ENCODE data around the gene KAZN. TPM values are rescaled to one million over a fixed set of nuclear protein-coding genes. Genes with fewer than 3 reads are reported as not detected.

KAZN gene
- total RNA-seq, 1 experiment from 2014 or later = 2.7 TPM

- DNase-seq (ENCODE audit: low read depth) = no peak
Observed at GRCh38 chr1:14642712-14643111, 44.2 kb downstream of the KAZN start.

- no peak for DNase-seq (ENCODE audit: low read depth)
Observed at GRCh38 chr1:14646973-14647372, 48.5 kb downstream of the KAZN start.

- DNase-seq (ENCODE audit: low read depth) = no peak
Observed at GRCh38 chr1:14647777-14648176, 49.3 kb downstream of the KAZN start.

GRCh38 chr1:14648391-14648790 is 49.9 kb downstream of the KAZN start:
- no peak for DNase-seq (ENCODE audit: low read depth)

GRCh38 chr1:14648896-14649855 is 50.7 kb downstream of the KAZN start:
- no peak for DNase-seq (ENCODE audit: low read depth)

GRCh38 chr1:14649976-14650375 is 51.5 kb downstream of the KAZN start:
- DNase-seq (ENCODE audit: low read depth) = no peak

- no peak for DNase-seq (ENCODE audit: low read depth)
Observed at GRCh38 chr1:14650951-14651350, 52.5 kb downstream of the KAZN start.

- no peak for DNase-seq (ENCODE audit: low read depth)
Observed at GRCh38 chr1:14652840-14653239, 54.4 kb downstream of the KAZN start.

GRCh38 chr1:14653461-14653960 is 55.0 kb downstream of the KAZN start:
- no peak for DNase-seq (ENCODE audit: low read depth)

GRCh38 chr1:14654554-14654953 is 56.1 kb downstream of the KAZN start:
- no peak for DNase-seq (ENCODE audit: low read depth)

GRCh38 chr1:14655385-14655784 is 56.9 kb downstream of the KAZN start:
- DNase-seq (ENCODE audit: low read depth) = no peak

GRCh38 chr1:14656384-14656937 is 58.0 kb downstream of the KAZN start:
- no peak for DNase-seq (ENCODE audit: low read depth)

GRCh38 chr1:14658642-14659041 is 60.2 kb downstream of the KAZN start:
- no peak for DNase-seq (ENCODE audit: low read depth)

GRCh38 chr1:14659913-14660312 is 61.4 kb downstream of the KAZN start:
- no peak for DNase-seq (ENCODE audit: low read depth)

GRCh38 chr1:14660801-14661200 is 62.3 kb downstream of the KAZN start:
- no peak for DNase-seq (ENCODE audit: low read depth)

GRCh38 chr1:14661222-14661621 is 62.7 kb downstream of the KAZN start:
- DNase-seq (ENCODE audit: low read depth) = no peak

- DNase-seq (ENCODE audit: low read depth) = no peak
Observed at GRCh38 chr1:14662116-14662515, 63.6 kb downstream of the KAZN start.

GRCh38 chr1:14663773-14664172 is 65.3 kb downstream of the KAZN start:
- DNase-seq (ENCODE audit: low read depth) = no peak

- DNase-seq (ENCODE audit: low read depth) = peak; percentile 22
Observed at GRCh38 chr1:14666373-14666772, 67.9 kb downstream of the KAZN start.

- no peak for DNase-seq (ENCODE audit: low read depth)
Observed at GRCh38 chr1:14666962-14667650, 68.6 kb downstream of the KAZN start.

GRCh38 chr1:14667651-14667984 is 69.1 kb downstream of the KAZN start:
- DNase-seq (ENCODE audit: low read depth) = no peak

- no peak for DNase-seq (ENCODE audit: low read depth)
Observed at GRCh38 chr1:14668538-14668937, 70.1 kb downstream of the KAZN start.
